Measurements from ENCODE around the gene H6PD.

Gene H6PD

DNA sequence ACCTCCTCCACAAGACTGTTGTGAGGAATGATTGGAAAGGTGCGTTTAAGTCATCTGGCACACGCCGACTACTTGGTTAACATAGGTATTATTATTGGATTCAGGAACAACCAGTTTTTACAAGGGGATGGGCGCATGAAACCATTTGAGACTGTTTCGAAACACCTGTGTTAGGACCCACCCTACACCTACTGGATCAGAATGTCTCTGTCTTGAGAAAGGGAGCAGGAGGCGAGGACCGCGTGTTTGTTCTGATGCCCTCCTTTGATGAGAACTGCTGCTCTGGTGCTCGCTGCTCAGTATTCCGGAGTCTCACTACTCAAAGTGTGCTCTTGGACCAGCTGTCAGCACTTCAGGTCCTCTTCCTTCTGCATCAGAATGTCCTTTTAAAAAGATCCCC, 7.3 kb downstream of the H6PD start:
- FAIRE-seq = no peak

DNA sequence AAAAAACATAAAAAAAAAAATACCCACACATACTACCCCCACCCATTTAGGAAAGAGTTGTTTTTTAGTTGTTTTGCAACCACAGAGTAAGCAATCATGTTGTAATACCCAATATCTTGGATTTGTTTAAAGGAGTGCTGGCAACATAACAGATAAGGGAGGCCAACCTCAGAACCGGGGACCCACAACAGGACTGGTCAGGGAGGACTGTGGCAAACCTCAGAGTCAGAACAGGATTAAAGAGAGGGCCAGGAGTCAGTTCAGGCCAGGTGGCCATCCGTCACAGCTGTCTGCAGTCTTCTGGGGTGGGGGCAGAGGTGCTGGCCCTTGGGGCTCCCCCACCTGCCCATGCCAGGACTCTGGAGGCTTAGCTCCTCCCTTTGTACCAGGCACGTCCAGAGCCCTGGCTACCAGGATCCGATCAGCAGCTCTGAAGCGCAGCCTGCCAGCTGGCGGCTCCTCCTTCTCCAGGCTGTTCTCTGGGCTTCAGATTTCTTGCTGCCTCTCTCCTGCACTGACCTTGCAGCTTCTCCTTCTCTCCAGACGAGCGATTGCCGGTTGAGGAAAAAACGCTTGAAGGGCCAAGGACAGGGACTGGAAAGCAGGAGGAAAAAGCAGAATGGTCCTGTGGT, 7.9 kb downstream of the H6PD start:
- FAIRE-seq = no peak

DNA sequence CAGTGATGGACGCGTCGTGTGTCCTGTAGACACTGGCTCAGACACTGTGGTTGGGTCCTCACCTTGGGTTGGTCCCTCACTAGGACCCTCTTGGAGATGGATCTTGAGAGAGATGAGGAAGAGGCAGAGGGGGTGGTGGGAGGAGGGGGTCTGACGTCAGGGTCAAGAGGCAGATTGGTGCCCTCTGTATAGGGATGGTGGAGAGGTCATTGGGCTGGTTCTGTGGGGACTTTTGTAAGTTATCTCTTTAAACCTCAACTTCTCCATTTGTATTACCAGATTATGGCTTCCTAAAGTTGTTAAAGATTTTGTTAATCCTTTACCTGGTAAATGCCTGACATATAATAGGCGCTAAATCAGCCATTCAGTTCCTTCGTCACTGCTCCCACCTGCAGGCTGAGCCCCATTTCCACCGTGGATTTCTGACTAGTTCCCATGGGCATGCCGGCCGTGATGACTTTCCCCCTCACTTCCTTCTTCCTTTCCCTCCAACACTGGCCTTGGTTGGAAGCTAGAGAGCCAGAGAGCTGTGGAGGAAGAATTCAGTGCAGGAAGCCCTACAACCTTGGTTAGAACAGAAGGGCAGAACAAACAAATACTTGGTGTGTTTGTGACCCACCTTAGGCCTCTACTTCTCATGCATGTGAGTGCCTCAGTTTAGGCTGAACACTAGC, 8.6 kb downstream of the H6PD start:
- no peak for FAIRE-seq

DNA sequence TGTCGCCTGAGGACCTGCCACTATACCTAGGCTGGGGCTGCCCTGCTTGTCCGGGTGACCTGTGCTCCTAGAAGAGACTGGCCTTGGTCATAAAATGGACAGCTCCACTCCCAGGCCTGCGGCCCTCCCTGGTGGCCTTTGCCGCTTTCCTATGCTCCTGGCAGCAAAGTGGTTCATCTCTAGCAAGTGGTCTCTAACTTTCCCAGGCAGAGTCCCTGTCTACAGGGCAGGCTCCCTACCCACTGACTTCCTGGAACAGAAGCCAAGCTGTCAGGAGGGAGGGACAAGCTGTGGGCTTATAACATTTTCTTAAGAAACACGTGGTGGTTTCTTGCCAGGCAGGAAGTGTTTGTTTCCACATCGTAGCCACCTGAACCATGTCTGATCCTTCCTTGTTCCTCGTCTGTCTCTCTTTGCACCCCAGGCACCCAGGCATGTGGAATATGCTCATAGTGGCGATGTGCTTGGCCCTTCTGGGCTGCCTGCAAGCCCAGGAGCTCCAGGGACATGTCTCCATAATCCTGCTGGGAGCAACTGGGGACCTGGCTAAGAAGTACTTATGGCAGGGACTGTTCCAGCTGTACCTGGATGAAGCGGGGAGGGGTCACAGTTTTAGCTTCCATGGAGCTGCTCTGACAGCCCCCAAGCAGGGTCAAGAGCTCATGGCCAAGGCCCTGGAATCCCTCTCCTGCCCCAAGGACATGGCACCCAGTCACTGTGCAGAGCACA, 10.1 kb downstream of the H6PD start:
- no peak for FAIRE-seq

DNA sequence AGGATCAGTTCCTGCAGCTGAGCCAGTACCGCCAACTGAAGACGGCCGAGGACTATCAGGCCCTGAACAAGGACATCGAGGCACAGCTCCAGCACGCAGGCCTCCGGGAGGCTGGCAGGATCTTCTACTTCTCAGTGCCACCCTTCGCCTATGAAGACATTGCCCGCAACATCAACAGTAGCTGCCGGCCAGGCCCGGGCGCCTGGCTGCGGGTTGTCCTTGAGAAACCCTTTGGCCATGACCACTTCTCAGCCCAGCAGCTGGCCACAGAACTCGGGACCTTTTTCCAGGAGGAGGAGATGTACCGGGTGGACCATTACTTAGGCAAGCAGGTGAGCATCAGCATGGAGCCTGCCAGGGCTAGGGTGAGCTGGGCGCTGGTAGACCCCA, 10.7 kb downstream of the H6PD start:
- FAIRE-seq = no peak

DNA sequence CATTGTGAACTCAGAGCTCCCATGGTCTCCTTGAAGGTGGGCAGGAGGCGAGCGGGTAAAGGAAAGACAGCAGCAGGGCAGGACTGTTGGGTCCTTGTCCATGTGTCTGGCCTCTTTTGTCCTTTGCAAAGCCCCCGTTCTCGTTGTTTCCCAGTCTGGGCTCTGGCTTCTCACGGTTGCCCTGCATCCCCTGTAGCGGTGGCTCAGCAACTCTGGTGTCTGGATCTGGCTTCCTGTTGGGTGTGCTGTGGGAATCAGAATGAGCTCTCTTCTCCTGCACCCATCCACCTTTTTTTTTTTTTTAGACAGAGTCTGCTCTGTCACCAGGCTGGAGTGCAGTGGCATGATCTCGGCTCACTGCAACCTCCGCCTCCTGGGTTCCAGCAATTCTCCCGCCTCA, 11.1 kb downstream of the H6PD start:
- no peak for FAIRE-seq

DNA sequence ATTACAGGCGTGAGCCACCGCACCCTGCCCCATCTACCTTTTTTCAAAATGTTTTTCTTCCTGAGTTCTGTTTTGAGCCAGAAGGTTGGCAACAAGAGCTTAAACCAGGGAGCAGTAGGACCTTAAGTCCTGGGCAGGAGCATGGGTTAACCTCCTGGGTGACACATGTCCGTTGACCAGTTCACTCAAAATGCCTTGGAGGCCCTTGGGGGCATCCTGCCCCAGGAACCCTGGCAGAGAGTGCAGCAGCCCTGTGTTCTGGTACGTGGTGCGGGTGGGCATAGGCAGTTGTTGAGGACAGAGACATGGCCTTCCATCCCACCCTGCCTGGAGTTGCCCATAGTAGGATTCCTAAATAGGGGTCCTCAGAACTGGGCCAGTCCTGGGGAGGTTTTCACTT, 11.6 kb downstream of the H6PD start:
- no peak for FAIRE-seq

DNA sequence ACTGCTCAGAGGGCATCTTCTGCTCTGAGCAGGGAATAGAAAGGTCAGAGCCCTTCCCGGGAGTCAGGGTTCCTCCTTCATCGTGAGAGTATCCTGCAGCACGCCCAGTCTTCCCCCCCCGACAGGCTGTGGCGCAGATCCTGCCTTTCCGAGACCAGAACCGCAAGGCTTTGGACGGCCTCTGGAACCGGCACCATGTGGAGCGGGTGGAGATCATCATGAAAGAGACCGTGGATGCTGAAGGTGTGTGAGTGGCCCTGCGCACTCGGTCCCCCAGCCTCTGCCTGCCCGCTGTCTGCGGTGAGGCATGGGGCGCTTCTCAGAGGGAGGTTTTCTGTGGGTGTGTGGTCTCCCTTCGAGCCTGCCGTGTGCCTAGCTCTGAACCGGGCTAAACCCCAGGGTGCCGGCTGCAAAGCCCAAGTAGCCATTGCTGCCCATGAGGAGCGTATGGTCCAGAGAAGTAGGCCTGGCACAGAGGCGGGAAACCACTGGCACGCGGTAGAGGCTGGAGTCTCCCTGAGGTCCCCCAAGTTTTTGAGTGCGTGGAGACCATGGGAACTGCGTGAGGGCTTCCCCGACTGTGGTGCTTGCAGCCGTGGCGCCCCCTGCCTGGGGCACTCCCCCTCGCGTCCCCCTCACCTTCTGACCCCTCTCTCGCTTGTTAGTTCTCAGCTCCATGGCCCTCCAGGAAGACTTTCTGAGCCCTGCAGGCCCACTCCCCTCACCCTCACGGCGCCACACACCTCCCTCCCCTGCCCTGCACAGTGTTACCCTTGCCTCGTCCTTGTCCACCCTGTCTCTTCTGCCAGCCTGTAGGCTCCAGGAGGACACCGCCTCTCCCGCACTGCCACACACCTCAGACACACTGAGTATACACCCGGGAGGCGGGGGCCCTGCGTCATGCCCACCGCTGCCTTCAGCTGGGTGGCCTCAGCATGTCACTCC, 12.5 kb downstream of the H6PD start:
- FAIRE-seq = no peak

DNA sequence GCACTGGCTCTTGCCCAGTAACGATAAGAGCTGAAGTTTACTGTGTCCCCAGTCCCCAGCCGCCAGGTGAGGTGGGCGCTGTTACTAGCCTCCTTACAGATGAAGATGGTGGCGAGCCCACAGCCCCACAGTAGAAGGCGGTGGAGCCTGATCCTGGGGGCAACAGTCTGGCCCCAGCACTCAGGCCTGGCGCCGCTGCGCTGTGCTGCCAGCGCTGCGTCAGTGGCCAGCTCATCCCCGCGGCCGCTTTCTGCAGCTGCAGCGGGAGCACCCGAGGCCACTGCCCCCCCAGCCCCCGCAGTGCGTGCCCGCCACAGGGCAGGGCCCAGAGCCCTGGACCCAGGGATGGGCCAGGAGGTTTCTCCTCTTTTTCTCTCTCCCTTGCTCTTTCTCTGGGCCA, 13.3 kb downstream of the H6PD start:
- FAIRE-seq = no peak

DNA sequence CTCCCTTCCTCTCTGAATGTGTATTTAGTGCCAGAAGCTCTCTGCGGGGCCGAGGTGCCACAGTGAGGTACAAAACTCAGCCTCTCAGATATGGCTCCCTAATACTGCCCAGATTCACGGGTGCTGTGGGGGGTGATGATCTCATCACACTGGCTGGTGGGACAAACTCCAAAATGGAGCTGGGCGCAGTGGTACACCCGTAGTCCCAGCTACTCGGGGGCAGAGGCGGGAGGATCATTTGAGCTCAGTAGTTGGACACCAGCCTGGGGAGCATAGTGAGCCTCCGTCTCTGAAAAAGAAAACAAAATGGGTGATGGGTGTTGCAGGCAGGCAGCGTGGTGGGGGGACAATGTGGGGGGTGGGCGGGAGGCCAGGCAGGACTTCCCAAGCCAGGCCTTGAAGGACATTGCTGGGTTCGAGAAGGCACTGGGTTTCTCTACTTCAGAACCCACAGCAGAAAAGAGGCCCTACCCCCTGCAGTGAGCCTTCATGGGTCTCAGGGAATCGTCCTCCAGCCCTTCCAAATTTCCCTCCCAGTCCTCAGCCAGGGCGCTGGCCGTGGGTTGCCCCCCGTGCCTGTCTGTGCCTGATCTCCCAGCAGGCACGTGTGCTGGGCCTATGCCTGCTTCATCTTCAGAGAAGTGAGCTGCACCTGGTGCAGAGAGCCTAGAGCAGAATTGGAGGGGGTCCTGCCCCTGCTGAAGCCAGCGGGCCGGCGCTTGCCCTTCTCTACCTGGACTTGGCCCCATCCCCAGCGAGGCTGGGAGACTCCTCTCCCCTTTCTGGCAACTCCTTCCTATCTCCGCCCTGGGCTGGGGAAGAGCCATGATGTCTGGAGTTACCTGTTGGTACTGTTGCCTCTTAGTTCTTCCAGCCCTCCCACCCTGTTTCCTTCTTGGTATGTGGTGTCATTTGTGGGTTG, 14.0 kb downstream of the H6PD start:
- FAIRE-seq = no peak

DNA sequence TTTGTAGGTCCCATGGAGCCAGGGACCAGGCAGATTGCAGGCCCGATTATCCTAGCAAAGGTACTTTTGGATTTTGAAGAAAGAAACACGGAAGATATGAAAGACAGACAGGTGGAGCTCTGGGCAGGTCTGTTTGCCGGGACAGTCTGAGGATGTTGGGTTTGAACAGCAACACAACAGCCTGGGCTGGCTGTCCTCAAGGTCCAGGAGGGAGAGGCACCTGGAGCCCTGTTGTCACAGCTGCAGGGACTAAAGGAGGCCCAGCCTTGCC, 14.6 kb downstream of the H6PD start:
- FAIRE-seq = no peak

DNA sequence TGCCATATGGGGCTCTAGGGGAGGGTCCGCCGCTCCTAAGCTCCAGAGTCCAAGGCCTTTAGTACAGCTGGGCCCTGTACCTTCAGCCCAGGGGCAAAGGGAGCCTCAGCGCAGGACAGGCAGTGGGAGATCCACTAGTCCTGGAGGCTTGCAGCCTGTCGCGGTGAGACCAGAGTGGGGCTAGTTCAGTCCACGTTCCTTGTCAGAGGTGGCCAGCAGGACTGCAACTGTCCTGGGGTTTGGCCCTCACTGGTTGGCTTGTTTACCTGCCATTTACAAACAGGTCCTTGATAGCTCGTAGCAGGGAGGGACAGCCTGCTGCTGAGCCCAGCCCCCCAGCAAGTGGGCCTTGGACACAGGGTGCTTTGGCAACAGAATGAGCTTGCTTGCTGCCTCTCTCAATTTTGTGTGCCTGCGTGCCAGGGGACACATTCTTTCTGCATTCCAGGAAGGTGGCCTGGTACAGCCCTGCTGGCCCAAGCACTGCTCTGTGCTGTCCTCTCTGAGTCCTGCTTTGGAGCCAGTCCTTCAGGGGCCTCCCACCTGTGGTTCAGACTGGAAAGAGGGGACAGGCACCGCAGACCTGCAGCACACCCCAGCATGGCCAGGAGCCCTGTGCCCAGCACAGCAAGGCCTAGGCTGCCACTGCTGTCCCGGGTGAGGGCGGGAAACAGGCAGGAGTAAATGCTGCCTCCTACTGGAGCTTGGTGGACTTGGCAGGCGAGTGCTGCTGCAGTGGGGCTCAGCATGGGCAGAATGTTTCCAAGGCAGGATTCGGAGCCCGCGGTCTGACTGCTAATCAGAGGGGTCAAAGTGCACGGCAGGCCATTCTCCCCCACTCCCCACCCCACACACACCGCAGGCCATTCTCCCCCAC, 15.2 kb downstream of the H6PD start:
- no peak for FAIRE-seq

DNA sequence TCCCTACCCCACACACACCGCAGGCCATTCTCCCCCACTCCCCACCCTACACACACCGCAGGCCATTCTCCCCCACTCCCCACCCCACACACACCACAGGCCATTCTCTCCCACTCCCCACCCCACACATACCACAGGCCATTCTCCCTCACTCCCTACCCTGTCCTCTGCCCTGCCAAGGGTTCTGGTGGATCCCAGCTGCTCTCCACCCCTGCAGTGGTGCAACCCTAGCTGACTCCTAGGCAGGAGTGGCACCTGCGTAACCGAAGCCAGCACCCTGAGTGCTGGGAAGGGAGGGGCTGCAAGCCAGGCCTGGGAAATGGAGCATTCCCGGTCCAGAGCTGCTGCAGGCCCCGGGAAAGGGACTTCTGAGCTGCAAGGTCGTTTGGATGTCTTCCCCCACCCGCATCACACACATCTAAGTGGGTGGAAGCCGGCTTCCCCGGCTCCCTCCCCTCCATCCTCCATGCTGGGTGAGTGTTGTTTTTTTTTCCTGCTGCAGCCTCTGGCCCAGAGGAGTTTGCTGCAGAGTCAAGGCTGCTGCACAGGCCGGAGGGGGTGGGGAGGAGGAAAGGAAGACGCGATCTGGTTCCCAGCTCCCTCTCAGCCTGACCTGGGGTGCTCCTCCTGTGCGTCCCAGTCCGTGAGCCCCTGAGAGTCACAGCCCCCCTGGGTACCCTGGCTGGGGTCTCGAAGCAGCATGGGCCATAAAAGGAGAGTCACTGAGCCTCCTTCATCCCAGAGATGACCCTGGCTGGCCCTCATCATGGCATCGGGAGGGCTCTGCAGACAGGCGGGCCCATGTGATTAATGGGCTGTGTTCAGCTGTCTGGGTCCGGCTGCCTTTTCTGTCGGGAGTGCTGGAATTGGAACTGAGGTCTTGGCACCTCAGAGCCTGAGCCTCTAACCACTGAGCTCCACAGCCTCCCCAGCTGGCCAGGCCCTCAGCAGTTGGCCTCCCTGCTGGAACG, 16.1 kb downstream of the H6PD start:
- FAIRE-seq = no peak

DNA sequence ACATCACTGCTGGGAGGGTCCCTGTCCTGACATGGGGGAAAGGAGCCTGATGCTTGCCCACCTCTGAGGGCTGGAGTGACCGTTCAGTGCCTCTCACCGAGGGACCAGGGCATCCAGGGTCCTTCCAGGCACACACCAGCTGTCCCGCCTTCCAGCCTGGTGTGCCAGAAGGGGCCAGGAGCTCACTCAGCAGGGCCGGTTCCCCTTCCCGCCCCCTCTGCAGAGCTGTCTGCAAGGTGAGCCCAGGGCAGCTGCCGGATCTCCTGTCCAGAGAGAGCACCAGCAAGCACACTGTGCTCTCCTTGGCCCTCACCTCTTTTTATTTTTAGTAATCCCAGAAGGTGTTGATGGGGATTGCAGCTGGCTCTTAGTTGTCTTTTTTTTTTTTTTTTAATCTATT, 16.9 kb downstream of the H6PD start:
- no peak for FAIRE-seq

DNA sequence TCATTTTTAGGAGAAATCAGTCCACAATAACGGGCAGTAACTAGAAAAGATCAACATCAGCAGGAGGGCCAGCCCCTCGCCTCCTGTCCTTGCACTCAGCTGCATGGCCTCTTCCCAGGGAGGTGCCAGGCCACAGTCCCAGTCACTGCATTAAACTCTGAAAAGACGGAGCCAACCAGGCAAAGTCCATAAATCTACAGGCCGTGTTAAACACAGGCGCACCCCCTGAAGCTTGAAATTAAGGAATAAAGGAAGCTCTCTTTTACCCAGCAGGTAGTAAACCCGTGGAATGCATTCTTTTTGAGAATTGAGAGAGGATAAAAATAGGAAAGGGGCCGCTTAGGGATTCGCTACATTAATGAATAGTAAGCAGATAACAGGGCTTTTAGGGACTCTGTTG, 18.4 kb downstream of the H6PD start:
- FAIRE-seq = no peak

DNA sequence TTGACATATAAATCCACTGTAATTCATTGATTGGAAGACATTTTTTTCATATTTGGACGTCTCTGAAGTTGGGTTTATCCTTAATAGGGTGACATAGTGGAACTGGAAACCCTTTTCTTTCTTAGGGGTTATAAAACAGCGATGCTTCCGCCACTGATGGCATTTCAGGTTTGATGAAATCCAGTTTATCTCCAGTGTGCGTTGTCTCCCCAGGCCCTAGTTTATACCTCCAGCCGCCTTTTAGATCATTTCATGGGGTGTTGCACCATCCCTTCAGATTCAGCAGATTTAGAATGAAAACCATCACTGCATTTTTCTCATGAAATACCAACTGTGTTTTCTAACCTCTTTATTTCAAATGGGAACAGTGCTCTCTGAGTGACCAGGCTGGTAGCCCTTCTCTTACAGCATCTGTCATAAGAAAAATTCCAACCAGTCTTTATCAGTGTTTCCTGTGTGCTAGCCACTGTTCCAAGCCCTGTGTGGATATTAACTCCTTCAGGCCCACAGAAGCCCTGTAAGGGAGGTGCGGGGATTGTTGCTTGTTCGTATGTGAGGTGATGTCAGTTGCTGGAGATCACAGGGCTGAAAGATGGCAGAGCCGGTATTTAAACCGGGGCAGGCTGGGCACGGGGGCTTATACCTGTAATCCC, 19.0 kb downstream of the H6PD start:
- no peak for FAIRE-seq

DNA sequence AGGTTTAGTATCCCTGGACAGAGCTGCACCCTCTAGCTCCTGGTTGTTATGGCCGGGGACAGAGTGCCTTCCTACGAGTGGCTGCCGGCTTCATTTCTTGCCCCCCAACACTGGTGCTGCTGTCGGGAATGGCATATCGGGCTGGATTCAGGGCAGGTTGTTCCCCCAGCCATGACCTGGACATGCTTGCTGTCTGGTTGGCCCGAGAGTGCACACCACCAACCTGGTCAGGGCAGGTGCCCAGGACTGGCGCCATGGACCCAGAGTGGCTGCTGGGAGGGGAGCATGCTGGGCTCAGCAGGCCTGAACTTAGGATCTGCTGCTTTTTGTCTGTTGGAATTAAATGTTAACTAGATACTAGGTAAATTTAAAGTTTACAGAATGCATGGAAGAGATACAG, 21.8 kb downstream of the H6PD start:
- no peak for FAIRE-seq

DNA sequence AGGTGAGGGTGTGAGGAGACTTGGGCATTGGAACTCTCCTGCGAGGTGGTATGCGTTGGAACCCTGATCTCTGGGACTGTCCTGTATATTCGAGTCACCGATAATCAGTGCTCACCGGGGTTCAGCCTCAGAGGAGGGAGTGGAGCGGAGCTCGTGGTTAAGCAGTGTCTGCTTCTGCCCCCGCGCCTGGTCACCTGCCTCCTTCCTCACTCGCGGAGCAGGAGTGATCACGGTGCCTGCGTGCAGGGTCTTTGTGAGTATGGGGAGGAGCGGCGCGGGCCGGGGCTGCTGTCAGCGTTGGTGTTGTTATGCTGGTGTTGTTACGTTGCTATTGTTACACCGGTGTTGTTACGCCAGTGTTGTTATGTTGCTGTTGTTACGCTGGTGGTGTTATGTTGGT, 23.3 kb downstream of the H6PD start:
- FAIRE-seq = no peak

DNA sequence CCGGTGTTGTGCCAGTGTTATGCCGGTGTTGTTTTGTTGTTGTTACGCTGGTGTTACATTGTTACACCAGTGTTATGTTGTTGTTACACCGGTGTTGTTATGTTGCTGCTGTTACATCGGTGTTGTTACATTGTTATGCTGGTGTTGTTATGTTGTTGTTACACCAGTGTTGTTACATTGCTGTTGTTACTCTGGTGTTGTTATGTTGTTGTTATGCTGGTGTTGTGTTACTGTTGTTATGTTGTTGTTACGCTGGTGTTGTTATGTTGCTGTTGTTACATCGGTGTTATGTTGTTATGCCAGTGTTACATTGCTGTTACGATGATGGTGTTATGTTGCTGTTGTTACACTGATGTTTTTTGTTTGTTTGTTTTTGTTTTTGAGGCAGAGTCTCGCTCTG, 24.1 kb downstream of the H6PD start:
- FAIRE-seq = no peak
